Thyroid gland (tissue), 4 donors: ENCODE results near the gene CCDC116. TPM values are rescaled to one million over a fixed set of nuclear protein-coding genes. Genes with fewer than 3 reads are reported as not detected.

Source experiments
- DNase-seq, 2 donors: peaks; one replicate each; pipeline ENCODE4 v3.0.0-alpha.2; 2019
- H3K27ac ChIP-seq, 3 donors: fragments of 200-600 bp; sonication (generic); 1 replicate in 2 of 3; 2 replicates in 1 of 3; pipeline ENCODE4 v1.5.1; 2016 to 2019; ENCODE audit warnings: mild to moderate bottlenecking in 1 of 3, moderate library complexity in 1 of 3
- H3K27me3 ChIP-seq: fragments of 200-600 bp; sonication (generic); one replicate; pipeline ENCODE4 v1.5.1; 2019
- H3K36me3 ChIP-seq, 2 donors: fragments of 200-600 bp; sonication (generic); one replicate each; pipeline ENCODE4 v1.5.1; 2016 to 2019
- H3K4me1 ChIP-seq, 2 donors: fragments of 200-600 bp; sonication (generic); one replicate each; pipeline ENCODE4 v1.5.1; 2017 to 2019
- H3K4me3 ChIP-seq, 3 donors: fragments of 200-600 bp; sonication (generic); replicated peaks in 1 of 3; 1 replicate in 2 of 3; 2 replicates in 1 of 3; pipeline ENCODE4 v1.5.1; 2016; ENCODE audit warnings: mild to moderate bottlenecking in 1 of 3
- H3K9me3 ChIP-seq: fragments of 200-600 bp; sonication (generic); one replicate; pipeline ENCODE4 v1.5.1; 2017
- CTCF ChIP-seq, 6 experiments: fragments of 200-600 bp in 3 of 6; fragments of 450-650 bp in 3 of 6; sonication (generic) in 3 of 6; IDR thresholded peaks; one replicate each; pipeline ENCODE4 v1.5.1; 2016 to 2019; ENCODE audit warnings: antibody characterized with exemption in 6 of 6, mild to moderate bottlenecking in 2 of 6, inconsistent platforms in 1 of 6, moderate library complexity in 1 of 6
- POLR2A ChIP-seq, 2 donors: fragments of 450-650 bp; IDR thresholded peaks; one replicate each; pipeline ENCODE4 v1.6.1; 2017; ENCODE audit warnings: antibody characterized with exemption in 2 of 2, mild to moderate bottlenecking in 2 of 2, moderate library complexity in 1 of 2
- WGBS, 2 donors: methylation state at CpG; one replicate each; pipeline ENCODE4 v1.1.5; 2017; 5-methylcytosine and 5-hydroxymethylcytosine counted together
- intact Hi-C: fragments of 100-400 bp; cut with DNase I; formaldehyde crosslinking; loops from one replicate; pipeline ENCODE4 v1.15.1; 2023
- total RNA-seq, 4 donors: library from RNA; depleted of rRNA; stranded (reverse); fragments of >200 nt; gene quantifications; one replicate each; pipeline ENCODE4 v1.2.3, GENCODE V29; 2016

CCDC116 gene
- total RNA-seq, 4 donors from 2014 or later = 0.27 to 1.6 (median 0.74) TPM

- H3K4me1 ChIP-seq = peaks cover 21% of the 10 kb centered on the region in 2 donors
- no peak for DNase-seq
- no peak for TF ChIP-seq POLR2A (IDR thresholded peaks at IDR 0.05)
- TF ChIP-seq CTCF (IDR thresholded peaks at IDR 0.05) = no peak
- 23 to 26% methylated on average over 6 of the region's 6 CpGs for WGBS, 2 donors
- H3K36me3 ChIP-seq = peaks cover 0 to 20% of the 10 kb centered on the region in 2 donors
- no peak overlapping the region for H3K4me3 ChIP-seq
- H3K27me3 ChIP-seq = no peaks in the 10 kb centered on the region
- H3K9me3 ChIP-seq = no peaks in the 10 kb centered on the region
- intact Hi-C loops = no loop called here
- H3K27ac ChIP-seq = no peak overlapping the region
Observed at GRCh38 chr22:21650823-21651520, 18.4 kb downstream of the CCDC116 start.

- H3K4me3 ChIP-seq = peak overlapping the region in 2 of 3 donors; percentile 15 to 30
- DNase-seq = no peak
- no peaks in the 10 kb centered on the region for H3K27me3 ChIP-seq
- H3K9me3 ChIP-seq = no peaks in the 10 kb centered on the region
- WGBS, 2 donors = 4 to 6% methylated on average over 28 to 29 of the region's 29 CpGs
- no peak for TF ChIP-seq POLR2A (IDR thresholded peaks at IDR 0.05)
- TF ChIP-seq CTCF (IDR thresholded peaks at IDR 0.05) = no peak
- intact Hi-C loops = no loop called here
- peaks cover 16 to 18% of the 10 kb centered on the region in 2 donors for H3K4me1 ChIP-seq
- peaks cover 0 to 15% of the 10 kb centered on the region in 2 donors for H3K36me3 ChIP-seq
- no peak overlapping the region for H3K27ac ChIP-seq
Observed at GRCh38 chr22:21651521-21652009, 19.0 kb downstream of the CCDC116 start.

- H3K36me3 ChIP-seq = peaks cover 0 to 12% of the 10 kb centered on the region in 2 donors
- TF ChIP-seq CTCF (IDR thresholded peaks at IDR 0.05) (no peak), POLR2A (IDR thresholded peaks at IDR 0.05) (no peak)
- intact Hi-C loops = no loop called here
- no peaks in the 10 kb centered on the region for H3K9me3 ChIP-seq
- H3K4me3 ChIP-seq = peak overlapping the region; percentile 15 to 30 (median 26)
- peaks cover 15 to 20% of the 10 kb centered on the region in 2 donors for H3K4me1 ChIP-seq
- peak; percentile 87 for DNase-seq
- no peaks in the 10 kb centered on the region for H3K27me3 ChIP-seq
- 1 to 4% methylated on average over 37 to 39 of the region's 44 CpGs for WGBS, 2 donors
- no peak overlapping the region for H3K27ac ChIP-seq
Observed at GRCh38 chr22:21652010-21652546, 19.5 kb downstream of the CCDC116 start.

GRCh38 chr22:21652547-21653545 lies 20.3 kb downstream of the CCDC116 start:
- TF ChIP-seq CTCF (IDR thresholded peaks at IDR 0.05) (no peak), POLR2A (IDR thresholded peaks at IDR 0.05) (no peak)
- no peaks in the 10 kb centered on the region for H3K9me3 ChIP-seq
- WGBS, 2 donors = 24 to 27% methylated on average over 17 to 28 of the region's 40 CpGs
- H3K4me1 ChIP-seq = peaks cover 18 to 22% of the 10 kb centered on the region in 2 donors
- DNase-seq = no peak
- peaks cover 0 to 11% of the 10 kb centered on the region in 2 donors for H3K36me3 ChIP-seq
- intact Hi-C loops = no loop called here
- no peak overlapping the region for H3K27ac ChIP-seq
- no peaks in the 10 kb centered on the region for H3K27me3 ChIP-seq
- peak overlapping the region; percentile 15 to 30 (median 26) for H3K4me3 ChIP-seq
